IMR-90 (cell line): Measurements from ENCODE around the gene ADRA2B. TPM values are rescaled to one million over a fixed set of nuclear protein-coding genes. Genes with fewer than 3 reads are reported as not detected.

Experiments used
- ATAC-seq: fragments of 200-7000 bp; cut with Tn5 transposase; 2 replicates; pipeline ENCODE4 v1.9.1; 2020; ENCODE audit warnings: low read depth, mild to moderate bottlenecking, moderate library complexity
- BruUV-seq: library from RNA; stranded (reverse); fragments of 400-500 nt; replicated peaks from 2 replicates; lab custom pipeline; 2021; lab: Mats Ljungman, UMichigan
- CTCF ChIA-PET: fragments of 300-600 bp; formaldehyde crosslinking; extraction: SDS; loops from one replicate; lab custom pipeline; 2021; ENCODE audit warnings: antibody characterized with exemption; lab: Yijun Ruan, JAX
- POLR2A ChIA-PET: fragments of 300-600 bp; sonication (Branson Sonifier 250); formaldehyde crosslinking; loops from one replicate; lab custom pipeline; 2022; ENCODE audit warnings: antibody characterized with exemption; ENCODE audit not compliant: unreplicated experiment; lab: Charles Lee
- DNase-seq: peaks from one replicate; pipeline ENCODE4 v3.0.0; 2013
- H2AFZ ChIP-seq: replicated peaks from 2 replicates; pipeline ENCODE3; 2013; ENCODE audit warnings: low read length, mild to moderate bottlenecking; ENCODE audit not compliant: poor library complexity
- H2AK5ac ChIP-seq: 2 replicates; pipeline ENCODE4 v1.6.1; 2013; ENCODE audit warnings: low read depth, low read length, inconsistent platforms
- H2AK9ac ChIP-seq: replicated peaks from 2 replicates; pipeline ENCODE3; 2013; ENCODE audit warnings: mild to moderate bottlenecking, low read depth, low read length, moderate library complexity; ENCODE audit not compliant: poor library complexity
- H2BK120ac ChIP-seq: 2 replicates; pipeline ENCODE4 v1.6.1; 2013; ENCODE audit warnings: low read depth, low read length, inconsistent platforms
- H2BK15ac ChIP-seq: 3 replicates; pipeline ENCODE4 v1.6.1; 2013; ENCODE audit warnings: low read depth, low read length, inconsistent platforms
- H2BK20ac ChIP-seq: 2 replicates; pipeline ENCODE4 v1.6.1; 2013; ENCODE audit warnings: low read depth, mild to moderate bottlenecking, inconsistent platforms, low read length, moderate library complexity
- H2BK5ac ChIP-seq: 2 replicates; pipeline ENCODE4 v1.6.1; 2013; ENCODE audit warnings: mild to moderate bottlenecking, low read depth, low read length, inconsistent platforms; ENCODE audit not compliant: poor library complexity, severe bottlenecking
- H3K14ac ChIP-seq: replicated peaks from 2 replicates; pipeline ENCODE4 v1.6.1; 2013; ENCODE audit warnings: low read depth, low read length, inconsistent platforms
- H3K18ac ChIP-seq: 2 replicates; pipeline ENCODE4 v1.6.1; 2013; ENCODE audit warnings: low read depth, low read length, control low read depth
- H3K23ac ChIP-seq: 2 replicates; pipeline ENCODE4 v1.6.1; 2013; ENCODE audit warnings: low read depth, low read length, inconsistent platforms
- H3K27ac ChIP-seq: 2 replicates; pipeline ENCODE4 v1.5.1; 2013; ENCODE audit warnings: mild to moderate bottlenecking, control low read depth, low read length; ENCODE audit not compliant: insufficient read depth
- H3K27me3 ChIP-seq: 2 replicates; pipeline ENCODE4 v1.6.1; 2013; ENCODE audit warnings: low read length; ENCODE audit not compliant: control insufficient read depth, insufficient read depth
- H3K36me3 ChIP-seq: 2 replicates; pipeline ENCODE4 v1.6.1; 2013; ENCODE audit warnings: low read length, mixed read lengths; ENCODE audit not compliant: control insufficient read depth, insufficient read depth
- H3K4ac ChIP-seq: 2 replicates; pipeline ENCODE4 v1.6.1; 2013; ENCODE audit warnings: low read depth, low read length, inconsistent platforms
- H3K4me1 ChIP-seq: 2 replicates; pipeline ENCODE4 v1.6.1; 2013; ENCODE audit warnings: low read length, mixed read lengths; ENCODE audit not compliant: control insufficient read depth, insufficient read depth
- H3K4me2 ChIP-seq: 2 replicates; pipeline ENCODE4 v1.6.1; 2013; ENCODE audit warnings: low read depth, mild to moderate bottlenecking, control low read depth, low read length, moderate library complexity
- H3K4me3 ChIP-seq: 2 replicates; pipeline ENCODE4 v1.5.1; 2013; ENCODE audit warnings: low read depth, mild to moderate bottlenecking, control low read depth, low read length, moderate library complexity; ENCODE audit not compliant: insufficient read depth
- H3K56ac ChIP-seq: 2 replicates; pipeline ENCODE4 v1.6.1; 2013; ENCODE audit warnings: low read length, inconsistent platforms; ENCODE audit not compliant: insufficient read depth; ENCODE audit errors: extremely low read depth
- H3K79me1 ChIP-seq, 2 experiments: 2 replicates each; pipeline ENCODE4 v1.6.1; 2013; ENCODE audit warnings: low read length in 2 of 2, inconsistent platforms in 1 of 2, low read depth in 1 of 2
- H3K9ac ChIP-seq: 2 replicates; pipeline ENCODE4 v1.6.1; 2013; ENCODE audit warnings: low read depth, low read length, control low read depth
- H3K9me1 ChIP-seq: 2 replicates; pipeline ENCODE4 v1.6.1; 2013; ENCODE audit warnings: low read length, inconsistent platforms; ENCODE audit not compliant: insufficient read depth
- H3K9me3 ChIP-seq: 2 replicates; pipeline ENCODE4 v1.6.1; 2013; ENCODE audit warnings: low read length; ENCODE audit not compliant: control insufficient read depth, insufficient read depth
- H4K20me1 ChIP-seq: 2 replicates; pipeline ENCODE4 v1.6.1; 2013; ENCODE audit warnings: low read length, inconsistent platforms; ENCODE audit not compliant: insufficient read depth
- H4K5ac ChIP-seq: 2 replicates; pipeline ENCODE4 v1.6.1; 2013; ENCODE audit warnings: mild to moderate bottlenecking, low read depth, low read length, control low read depth
- H4K8ac ChIP-seq, 2 experiments: 2 replicates each; pipeline ENCODE4 v1.6.1; 2013; ENCODE audit warnings: low read depth in 2 of 2, low read length in 2 of 2, control low read depth in 1 of 2, inconsistent platforms in 1 of 2
- H4K91ac ChIP-seq: 2 replicates; pipeline ENCODE4 v1.6.1; 2013; ENCODE audit warnings: low read depth, low read length, inconsistent platforms; ENCODE audit not compliant: insufficient read depth
- ELK1 ChIP-seq: fragments of 150-350 bp; IDR thresholded peaks from 2 replicates; pipeline ENCODE4 v1.6.1; 2016; ENCODE audit warnings: low read depth, mild to moderate bottlenecking, low read length, moderate library complexity, borderline replicate concordance
- MAZ ChIP-seq: IDR thresholded peaks from 2 replicates; pipeline ENCODE4 v1.6.1; 2012; ENCODE audit warnings: low read depth, mild to moderate bottlenecking, low read length, improper control_type of control experiment, moderate library complexity, borderline replicate concordance
- MXI1 ChIP-seq: IDR thresholded peaks from 2 replicates; pipeline ENCODE4 v1.6.1; 2012; ENCODE audit warnings: low read depth, mild to moderate bottlenecking, low read length, moderate library complexity, borderline replicate concordance
- POLR2A ChIP-seq: IDR thresholded peaks from 2 replicates; pipeline ENCODE4 v1.6.1; 2012; ENCODE audit warnings: mild to moderate bottlenecking, low read depth, low read length
- RAD21 ChIP-seq: IDR thresholded peaks from 2 replicates; pipeline ENCODE4 v1.6.1; 2012; ENCODE audit warnings: low read length, improper control_type of control experiment
- RCOR1 ChIP-seq: IDR thresholded peaks from 2 replicates; pipeline ENCODE4 v1.6.1; 2012; ENCODE audit warnings: mild to moderate bottlenecking, low read length, improper control_type of control experiment; ENCODE audit not compliant: insufficient replicate concordance
- RFX5 ChIP-seq: IDR thresholded peaks from 2 replicates; pipeline ENCODE4 v1.8.0; 2012; ENCODE audit warnings: low read depth, mild to moderate bottlenecking, low read length, moderate library complexity
- WGBS, 2 experiments: methylation state at CpG; one replicate each; pipeline versions ENCODE4 v1.1.5 to v1.1.7; 2013; ENCODE audit warnings: missing lambda C conversion rate in 2 of 2; ENCODE audit not compliant: insufficient read length in 1 of 2; ENCODE audit errors: extremely low coverage in 2 of 2; 5-methylcytosine and 5-hydroxymethylcytosine counted together
- dilution Hi-C: fragments of 300-500 bp; cut with HindIII; formaldehyde crosslinking; loops from one replicate; pipeline ENCODE4 v1.14.3; 2018; ENCODE audit warnings: low sequenced_read_pairs; ENCODE audit not compliant: unreplicated experiment
- in situ Hi-C: fragments of 300-500 bp; cut with MboI; formaldehyde crosslinking; loops from 3 replicates; pipeline ENCODE4 v1.14.3; 2019; ENCODE audit warnings: low sequenced_read_pairs, inconsistent platforms, mixed read lengths
- intact Hi-C: fragments of 100-400 bp; cut with micrococcal nuclease; formaldehyde crosslinking; loops from 2 replicates; pipeline ENCODE4 v1.10.0; 2022
- polyA plus RNA-seq, 3 experiments: library from polyadenylated mRNA; depleted of rRNA; stranded (reverse); fragments of >200 nt; gene quantifications; 2 replicates each; pipeline ENCODE4 v1.2.3, GENCODE V29; 2012; ENCODE audit warnings: low replicate concordance in 1 of 3
- total RNA-seq: library from RNA; depleted of rRNA; stranded (reverse); fragments of >200 nt; gene quantifications from 2 replicates; pipeline ENCODE4 v1.2.3, GENCODE V29; 2012

ADRA2B gene
- total and polyA plus RNA-seq, 2 of the 4 experiments (the other 2 are of a cell fraction): not detected

GRCh38 chr2:96113951-96114350 is 2.4 kb downstream of the ADRA2B start:
- ATAC-seq (no peak), DNase-seq (no peak)
- Histone ChIP-seq H2AFZ (no peak overlapping the region), H3K23ac (no peak overlapping the region), H3K18ac (no peak overlapping the region), H3K4ac (no peak overlapping the region), H3K56ac (no peak overlapping the region), H4K8ac (no peak overlapping the region), H3K36me3 (no peaks in the 10 kb centered on the region), H4K20me1 (0 out of 2 replicates have a peak, but pooled peaks cover 4% of the 10 kb centered on the region), H4K5ac (no peak overlapping the region), H2BK5ac (no peak overlapping the region), H3K27ac (no peak overlapping the region), H3K9me3 (no peaks in the 10 kb centered on the region; the same call in 1 of the 2 replicates), H3K4me1 (peaks cover 2% of the 10 kb centered on the region), H2BK15ac (no peak overlapping the region), H2BK120ac (no peak overlapping the region), H3K9ac (no peak overlapping the region), H3K79me1 (no peaks in the 10 kb centered on the region), H2AK9ac (no peak overlapping the region), H3K4me3 (no peak overlapping the region), H3K27me3 (peaks cover 82% of the 10 kb centered on the region), H3K9me1 (no peaks in the 10 kb centered on the region), H3K14ac (no peak overlapping the region), H3K4me2 (no peak overlapping the region), H2AK5ac (no peak overlapping the region), H4K91ac (no peak overlapping the region), H2BK20ac (no peak overlapping the region)
- intact Hi-C loops (no loop called here), in situ Hi-C loops (loop anchor here (25.0 kb wide), 1 partner anchor 102 kb away; no protein-coding TSS in a partner anchor), dilution Hi-C loops (no loop called here)
- TF ChIP-seq MAZ: no peak
- TF ChIP-seq RFX5: no peak
- no peak for TF ChIP-seq ELK1
- no peak for TF ChIP-seq MXI1
- TF ChIP-seq POLR2A: no peak
- TF ChIP-seq RAD21: no peak
- TF ChIP-seq RCOR1: no peak
- BruUV-seq: no TSS peak
- ChIA-PET CTCF (interaction anchor here (0.6 kb wide), 1 partner anchor 95 kb away, joined by 3 read pairs; the partner anchor contains the start of gene STARD7), POLR2A (no interaction called here)
- WGBS, 2 experiments: 75% methylated on average over 8 of the region's 17 CpGs; no CpG with 5 or more reads in 1 of the 2 experiments
